OCI-LY1 (cell line): ENCODE data around the gene FAM240A.

ENCODE experiments used
- H2AFZ ChIP-seq: fragments of 200-600 bp; sonication (generic), shearing (Covaris generic); 2 replicates; pipeline ENCODE4 v1.6.0; 2014; ENCODE audit warnings: antibody characterized with exemption, mild to moderate bottlenecking, low read length
- H3F3A ChIP-seq: fragments of 200-600 bp; sonication (generic), shearing (Covaris generic); 2 replicates; pipeline ENCODE4 v1.6.0; 2014; ENCODE audit warnings: mild to moderate bottlenecking, antibody characterized with exemption, low read length, moderate library complexity; ENCODE audit not compliant: insufficient read depth
- H3K27ac ChIP-seq: fragments of 200-600 bp; sonication (generic); 2 replicates; pipeline ENCODE4 v1.5.1; 2014; ENCODE audit warnings: low read length, mixed run types, mild to moderate bottlenecking, low read depth; ENCODE audit not compliant: poor library complexity, severe bottlenecking
- H3K27me3 ChIP-seq: fragments of 200-600 bp; sonication (generic); 2 replicates; pipeline ENCODE4 v1.6.0; 2014; ENCODE audit warnings: antibody characterized with exemption, mild to moderate bottlenecking, low read length, moderate library complexity; ENCODE audit not compliant: insufficient read depth
- H3K36me3 ChIP-seq: fragments of 200-600 bp; sonication (generic); 2 replicates; pipeline ENCODE4 v1.6.1; 2014; ENCODE audit warnings: mild to moderate bottlenecking, antibody characterized with exemption, low read length, moderate library complexity, mixed read lengths; ENCODE audit not compliant: insufficient read depth
- H3K4me1 ChIP-seq: fragments of 200-600 bp; sonication (generic); 2 replicates; pipeline ENCODE4 v1.5.1; 2014; ENCODE audit warnings: mild to moderate bottlenecking, low read length, moderate library complexity; ENCODE audit not compliant: insufficient read depth, severe bottlenecking
- H3K4me2 ChIP-seq: fragments of 200-600 bp; sonication (generic), shearing (Covaris generic); 2 replicates; pipeline ENCODE4 v1.6.1; 2014; ENCODE audit warnings: low read length
- H3K4me3 ChIP-seq: fragments of 200-600 bp; sonication (generic); 2 replicates; pipeline ENCODE4 v1.5.1; 2014; ENCODE audit warnings: low read length, low read depth, mild to moderate bottlenecking, mixed read lengths; ENCODE audit not compliant: poor library complexity, severe bottlenecking
- H3K79me2 ChIP-seq: fragments of 200-600 bp; shearing (Covaris generic); 2 replicates; pipeline ENCODE4 v1.6.1; 2016; ENCODE audit warnings: mixed run types, low read length, mixed read lengths; ENCODE audit not compliant: insufficient read depth
- H3K9ac ChIP-seq: fragments of 200-600 bp; sonication (generic), shearing (Covaris generic); 2 replicates; pipeline ENCODE4 v1.6.1; 2014; ENCODE audit warnings: mild to moderate bottlenecking, low read length, mixed read lengths
- H3K9me2 ChIP-seq: fragments of 200-600 bp; sonication (generic), shearing (Covaris generic); 2 replicates; pipeline ENCODE4 v1.6.1; 2014; ENCODE audit warnings: low read depth, mild to moderate bottlenecking, low read length, mixed read lengths
- H3K9me3 ChIP-seq: fragments of 200-600 bp; shearing (Covaris generic); 2 replicates; pipeline ENCODE4 v1.6.1; 2014; ENCODE audit warnings: low read length, mixed read lengths
- H4K20me1 ChIP-seq: fragments of 200-600 bp; sonication (generic), shearing (Covaris generic); 2 replicates; pipeline ENCODE4 v1.6.0; 2016; ENCODE audit warnings: mild to moderate bottlenecking, low read length; ENCODE audit not compliant: insufficient read depth
- CTCF ChIP-seq: fragments of 200-600 bp; sonication (generic), shearing (Covaris generic); IDR thresholded peaks from 2 replicates; pipeline ENCODE4 v1.5.1; 2017; ENCODE audit warnings: mild to moderate bottlenecking, antibody characterized with exemption, low read length, moderate library complexity, mixed read lengths
- EZH2 ChIP-seq: fragments of 200-600 bp; sonication (generic), shearing (Covaris generic); IDR thresholded peaks from 2 replicates; pipeline ENCODE4 v1.8.0; 2017; ENCODE audit warnings: borderline replicate concordance, mixed run types, mild to moderate bottlenecking, antibody characterized with exemption, low read length, moderate library complexity, mixed read lengths

The FAM240A gene

DNA sequence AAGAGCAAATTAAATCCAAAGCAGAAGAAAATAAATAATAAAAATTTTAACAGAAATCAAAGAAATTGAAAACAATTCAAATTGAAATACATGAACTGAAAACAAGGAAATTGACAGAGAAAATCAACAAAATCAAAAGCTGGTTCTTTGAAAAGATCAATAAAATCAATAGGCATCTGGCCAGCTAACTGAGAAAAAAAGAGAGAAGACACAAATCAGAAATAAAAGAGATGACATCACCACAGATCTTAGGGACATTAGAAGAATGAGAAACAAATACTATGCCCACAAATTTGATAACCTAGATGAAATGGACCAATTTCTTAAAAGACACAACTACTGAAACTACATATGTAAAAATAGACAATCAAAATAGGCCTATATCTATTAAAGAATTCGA lies 38.8 kb downstream of the FAM240A start:
- H2AFZ ChIP-seq: no peak overlapping the region

DNA sequence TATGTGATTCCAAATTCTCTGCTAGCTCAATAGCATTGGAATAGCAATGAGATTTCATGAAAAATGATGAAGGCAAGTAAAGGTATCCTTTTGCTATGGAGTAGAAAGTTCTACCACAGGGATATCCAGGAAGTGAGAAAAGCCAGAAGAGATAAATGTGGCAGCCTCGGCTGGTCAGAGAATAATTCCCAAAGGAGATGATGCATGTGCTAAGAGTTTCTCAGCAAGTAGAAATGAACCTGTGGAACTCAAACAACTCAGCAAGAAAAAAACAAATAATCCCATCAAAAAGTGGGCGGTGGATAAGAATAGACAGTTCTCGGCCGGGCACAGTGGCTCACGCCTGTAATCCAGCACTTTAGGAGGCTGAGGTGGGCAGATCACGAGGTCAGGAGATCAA lies 42.9 kb downstream of the FAM240A start:
- Histone ChIP-seq H4K20me1 (no peaks in the 10 kb centered on the region), H3K4me2 (no peak overlapping the region), H2AFZ (no peak overlapping the region), H3K4me1 (no peaks in the 10 kb centered on the region), H3K4me3 (no peak overlapping the region), H3K79me2 (no peaks in the 10 kb centered on the region), H3K27ac (no peak overlapping the region), H3K27me3 (0 out of 2 replicates have a peak, but pooled peaks cover 8% of the 10 kb centered on the region), H3K9ac (no peak overlapping the region), H3F3A (no peaks in the 10 kb centered on the region), H3K36me3 (no peaks in the 10 kb centered on the region), H3K9me2 (no peaks in the 10 kb centered on the region), H3K9me3 (peaks cover 7% of the 10 kb centered on the region; the same call in 1 of the 2 replicates)
- TF ChIP-seq CTCF: no peak
- no peak for TF ChIP-seq EZH2

More for the DNA sequence above, 38.8 kb downstream of the FAM240A start:
- no peaks in the 10 kb centered on the region for H3K4me1 ChIP-seq
- H3K4me3 ChIP-seq: no peak overlapping the region
- no peaks in the 10 kb centered on the region for H3K36me3 ChIP-seq
- peaks cover 7% of the 10 kb centered on the region; the same call in 1 of the 2 replicates for H3K9me3 ChIP-seq
- no peaks in the 10 kb centered on the region for H3K79me2 ChIP-seq
- H3K27me3 ChIP-seq: 0 out of 2 replicates have a peak, but pooled peaks cover 8% of the 10 kb centered on the region
- no peaks in the 10 kb centered on the region for H3K9me2 ChIP-seq
- H3F3A ChIP-seq: no peaks in the 10 kb centered on the region
- TF ChIP-seq EZH2 (no peak), CTCF (no peak)
- H3K9ac ChIP-seq: no peak overlapping the region
- no peak overlapping the region for H3K4me2 ChIP-seq
- no peaks in the 10 kb centered on the region for H4K20me1 ChIP-seq
- H3K27ac ChIP-seq: no peak overlapping the region

- Histone ChIP-seq H3K79me2 (no peaks in the 10 kb centered on the region), H3K27me3 (0 out of 2 replicates have a peak, but pooled peaks cover 2% of the 10 kb centered on the region), H3K9ac (no peak overlapping the region), H3K9me3 (peaks cover 3% of the 10 kb centered on the region; the same call in 1 of the 2 replicates), H3F3A (no peaks in the 10 kb centered on the region), H3K4me3 (no peak overlapping the region), H3K4me2 (no peak overlapping the region), H3K27ac (no peak overlapping the region), H3K4me1 (no peaks in the 10 kb centered on the region), H4K20me1 (no peaks in the 10 kb centered on the region), H2AFZ (no peak overlapping the region), H3K36me3 (no peaks in the 10 kb centered on the region), H3K9me2 (no peaks in the 10 kb centered on the region)
- TF ChIP-seq EZH2 (no peak), CTCF (no peak)
Observed at GRCh38 chr3:46656778-46657556, 44.6 kb downstream of the FAM240A start.
